WTC11 (cell line): ENCODE results near the gene SLC2A4.

Experiments used
- ATF2 ChIP-seq: sonication (generic); formaldehyde crosslinking; IDR thresholded peaks from 2 replicates; pipeline ENCODE4 v1.8.1; 2022; ENCODE audit warnings: low read depth, missing genetic modification reagents, borderline replicate concordance
- CTCF ChIP-seq: fragments of 200-600 bp; IDR thresholded peaks from 2 replicates; pipeline ENCODE4 v1.8.0; 2022; ENCODE audit warnings: antibody characterized with exemption
- GABPB1 ChIP-seq: sonication (generic); formaldehyde crosslinking; IDR thresholded peaks from 2 replicates; pipeline ENCODE4 v1.8.1; 2023; ENCODE audit warnings: mild to moderate bottlenecking, missing genetic modification reagents
- MAX ChIP-seq: sonication (generic); formaldehyde crosslinking; IDR thresholded peaks from 2 replicates; pipeline ENCODE4 v1.8.0; 2022; ENCODE audit warnings: mild to moderate bottlenecking, missing genetic modification reagents
- MXD4 ChIP-seq: fragments of 250-450 bp; sonication (Bioruptor Pico); IDR thresholded peaks from 2 replicates; pipeline ENCODE4 v1.8.0; 2021; ENCODE audit warnings: mild to moderate bottlenecking, moderate library complexity, borderline replicate concordance
- RELA ChIP-seq: sonication (generic); formaldehyde crosslinking; IDR thresholded peaks from 2 replicates; pipeline ENCODE4 v1.8.1; 2022; ENCODE audit warnings: missing genetic modification reagents, mild to moderate bottlenecking, borderline replicate concordance
- USF2 ChIP-seq: sonication (generic); formaldehyde crosslinking; IDR thresholded peaks from 2 replicates; pipeline ENCODE4 v1.8.1; 2023; ENCODE audit warnings: mild to moderate bottlenecking, missing genetic modification reagents, moderate library complexity
- ZNF121 ChIP-seq: sonication (generic); formaldehyde crosslinking; IDR thresholded peaks from 2 replicates; pipeline ENCODE4 v1.8.0; 2023; ENCODE audit warnings: missing genetic modification reagents

GRCh38 chr17:7292194-7292593 is 10.7 kb downstream of the SLC2A4 start:
- TF ChIP-seq USF2 (CRISPR knock-in tag) (no peak), CTCF (no peak), ATF2 (CRISPR knock-in tag) (no peak), MXD4 (CRISPR knock-in tag) (no peak), MAX (CRISPR knock-in tag) (no peak), RELA (CRISPR knock-in tag) (no peak), ZNF121 (CRISPR knock-in tag) (no peak), GABPB1 (CRISPR knock-in tag) (no peak)
